Measurements from ENCODE around the gene CGB1.
A peak's percentile ranks its signal among the peaks of the same experiment; 100 is the strongest.
"Not testable (repeated sequence)": the region's sequence is repeated elsewhere in the genome, so short reads cannot be mapped to it uniquely, and the experiment has no call there.

The CGB1 gene

DNA sequence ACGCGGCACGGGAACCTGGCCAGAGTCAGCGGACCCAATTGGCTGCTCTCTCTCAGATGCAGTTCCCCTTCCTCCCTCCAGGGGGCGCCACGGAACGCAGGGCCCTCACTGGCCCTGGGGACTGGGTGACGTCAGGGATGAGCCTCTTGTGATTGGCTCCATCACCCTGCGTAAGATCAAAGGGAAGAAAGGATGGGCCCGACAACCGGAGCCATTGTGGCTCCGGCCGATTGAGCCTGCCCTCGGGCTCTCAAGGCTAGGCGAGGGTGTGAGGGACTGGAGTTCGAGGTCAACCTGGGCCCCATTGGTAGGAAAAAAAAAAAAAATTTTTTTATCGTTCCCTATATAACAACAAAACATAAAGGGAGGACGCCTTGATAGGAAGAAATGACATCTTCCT lies at the start of gene CGB1:
Gene CGB1, minus strand, starts transcription at position 81 of the 400 bp plus-strand sequence. CDS start 184 bp downstream, outside the sequence.
- DNase-seq = not testable (repeated sequence)

DNA sequence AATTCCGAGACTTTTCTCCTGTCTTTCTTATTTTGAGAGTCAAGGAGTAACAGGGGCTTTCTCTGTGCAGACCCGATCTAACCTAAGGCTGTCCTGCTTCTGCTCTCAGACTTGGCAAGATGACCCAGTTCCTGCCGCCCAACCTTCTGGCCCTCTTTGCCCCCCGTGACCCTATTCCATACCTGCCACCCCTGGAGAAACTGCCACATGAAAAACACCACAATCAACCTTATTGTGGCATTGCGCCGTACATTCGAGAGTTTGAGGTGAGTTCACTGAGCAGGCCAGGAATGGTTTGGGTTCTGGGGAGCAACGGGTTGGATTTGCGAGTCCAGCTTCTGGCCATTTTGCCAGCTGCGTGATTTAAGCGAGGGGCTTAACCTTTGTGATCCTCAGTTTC lies 49.6 kb upstream of the CGB1 start:
- no peak for DNase-seq

DNA sequence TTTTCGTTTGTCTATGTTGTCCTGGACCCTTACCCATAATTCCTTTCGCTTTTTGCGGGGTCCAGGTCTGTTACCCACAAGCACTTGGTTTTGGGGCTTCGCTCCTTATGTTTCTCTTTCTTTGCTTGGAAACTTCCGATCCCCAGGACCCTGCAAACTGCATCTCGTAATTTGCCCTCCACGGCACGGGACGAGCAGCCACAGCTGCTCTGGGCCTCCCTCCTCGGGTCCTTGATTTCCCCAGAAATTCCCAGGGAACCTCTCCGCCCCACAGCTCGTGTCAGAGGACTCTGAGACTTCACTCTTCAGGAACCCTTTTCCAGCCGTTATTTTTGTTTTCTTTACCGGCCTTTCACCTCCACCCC lies 49.2 kb upstream of the CGB1 start:
- DNase-seq = no peak

DNA sequence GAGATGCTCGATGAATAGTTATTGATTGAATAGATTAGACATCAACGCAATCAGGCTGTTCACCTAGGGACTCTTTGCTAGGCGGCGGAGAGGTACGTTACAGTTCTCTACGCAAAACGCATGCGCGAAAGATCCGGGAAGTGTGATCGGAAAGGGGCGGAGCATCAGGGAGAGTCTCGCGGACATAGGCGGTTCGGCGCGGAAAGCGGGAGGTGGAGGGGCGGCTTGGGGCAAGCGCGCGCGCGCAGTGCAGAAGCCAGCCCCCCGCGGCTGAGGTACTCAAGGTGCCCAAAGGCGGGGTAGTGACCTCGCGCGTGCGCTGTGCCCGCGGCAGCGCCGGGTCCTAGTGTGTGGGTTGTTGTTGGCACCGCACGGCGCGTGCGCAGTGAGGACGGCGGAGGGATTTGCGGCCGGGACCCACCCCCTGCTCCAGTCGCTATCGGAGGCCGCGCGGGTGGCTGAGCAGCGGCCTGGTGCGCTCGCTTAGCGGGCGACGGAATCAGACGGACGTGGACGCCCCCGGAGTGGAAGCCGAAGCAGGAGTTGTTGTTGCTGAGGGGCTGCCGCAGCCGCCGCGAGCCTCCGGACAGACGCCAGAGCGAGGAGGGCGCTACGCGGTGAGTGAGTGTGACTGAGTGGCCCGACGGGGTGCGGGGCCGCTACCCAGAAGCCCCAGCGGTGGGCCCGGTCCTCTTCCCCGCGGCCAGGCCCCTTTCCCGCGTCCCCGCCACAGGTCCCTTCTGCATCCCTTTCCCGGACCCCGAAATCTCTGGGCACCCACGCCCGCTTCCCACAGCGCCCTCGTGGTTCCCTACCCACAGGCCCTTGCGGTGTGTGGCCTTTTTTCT lies 48.5 kb upstream of the CGB1 start, which contains the start of gene SNRNP70:
Gene SNRNP70, plus strand, starts transcription at position 432 of the 848 bp plus-strand sequence. CDS start 964 bp downstream, outside the sequence.
- DNase-seq = peak; percentile 99

- no peak for DNase-seq
Measured at GRCh38 chr19:49084206-49085019, 47.7 kb upstream of the CGB1 start.

- DNase-seq = no peak
Measured at GRCh38 chr19:49081273-49081672, 44.6 kb upstream of the CGB1 start.

GRCh38 chr19:49080392-49080791 lies 43.7 kb upstream of the CGB1 start:
- no peak for DNase-seq

- not testable (repeated sequence) for DNase-seq
Measured at GRCh38 chr19:49074869-49075268, 38.2 kb upstream of the CGB1 start.

DNA sequence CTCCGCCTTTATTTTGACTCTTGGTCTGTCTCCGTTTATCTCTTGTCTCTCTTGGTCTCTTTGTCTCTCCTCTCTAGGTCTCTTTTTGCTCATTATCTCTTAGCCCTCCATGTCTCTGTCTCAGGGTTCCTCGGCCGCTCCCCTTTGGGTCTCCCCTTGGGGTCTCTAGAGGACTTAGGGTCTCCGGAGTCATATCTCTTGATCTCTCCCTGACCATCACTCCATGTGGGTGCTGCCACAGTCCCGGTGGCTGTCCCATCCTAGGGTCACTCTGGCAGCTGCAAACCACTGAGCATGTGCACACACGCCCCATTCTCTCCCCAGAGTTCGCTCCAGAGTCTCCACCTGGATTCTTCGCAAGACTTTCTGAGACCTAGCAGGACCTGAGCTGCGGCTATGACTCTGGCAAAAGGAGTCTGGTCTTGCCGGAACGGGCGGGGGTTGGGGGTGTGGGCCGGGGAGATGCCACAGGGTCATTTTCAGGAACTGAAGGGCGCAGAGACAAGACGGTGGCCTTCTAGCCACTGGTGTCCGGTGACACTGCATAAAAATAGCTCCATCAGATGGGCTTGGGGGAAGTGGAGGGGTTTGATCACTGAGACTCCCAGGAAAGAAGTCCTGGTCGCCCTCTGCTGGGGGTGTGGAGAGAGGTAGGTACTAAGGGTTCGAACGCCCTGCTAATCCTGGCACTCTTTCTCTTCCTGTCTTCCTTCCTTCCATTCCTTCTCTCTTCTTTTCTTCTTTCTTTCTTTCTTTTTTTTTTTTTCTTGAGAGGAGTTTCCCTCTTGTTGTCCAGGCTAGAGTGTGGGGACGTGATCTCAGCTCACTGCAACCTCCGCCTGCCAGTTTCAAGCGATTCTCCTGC lies 37.1 kb upstream of the CGB1 start:
- DNase-seq = no peak

DNA sequence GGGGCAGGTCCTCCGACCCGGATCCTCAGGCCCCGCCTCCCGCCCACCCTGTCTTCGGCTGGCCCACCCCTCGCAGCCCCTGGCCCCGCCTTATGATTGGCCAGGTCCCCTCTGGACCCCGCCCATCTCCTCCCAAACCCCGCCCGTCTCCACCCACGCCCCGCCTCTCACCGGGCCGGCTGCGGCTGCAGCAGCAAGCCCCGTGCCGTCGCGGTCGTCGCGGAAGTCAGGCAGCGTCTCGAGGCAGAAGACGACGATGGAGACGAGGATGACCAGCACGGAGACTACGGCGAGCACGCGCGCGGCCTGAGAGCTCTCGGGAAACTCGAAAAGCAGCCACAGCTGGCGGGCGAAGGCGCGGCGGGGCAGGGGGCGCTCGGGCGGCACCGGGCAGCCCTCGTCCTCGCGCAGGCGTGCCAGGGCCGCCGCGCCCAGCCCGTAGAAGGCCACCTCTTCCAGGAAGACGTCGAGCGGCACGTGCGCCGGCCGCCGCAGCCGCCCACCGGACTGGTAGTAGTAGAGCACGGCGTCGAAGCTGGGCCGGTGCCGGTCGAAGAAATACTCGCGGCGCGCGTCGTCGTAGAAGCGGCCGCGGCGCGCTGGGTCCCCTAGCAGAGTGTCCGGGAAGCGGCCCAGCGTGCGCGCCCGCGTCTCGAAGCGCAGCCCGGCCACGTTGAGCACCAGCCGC lies 35.3 kb upstream of the CGB1 start:
- DNase-seq = no peak

DNA sequence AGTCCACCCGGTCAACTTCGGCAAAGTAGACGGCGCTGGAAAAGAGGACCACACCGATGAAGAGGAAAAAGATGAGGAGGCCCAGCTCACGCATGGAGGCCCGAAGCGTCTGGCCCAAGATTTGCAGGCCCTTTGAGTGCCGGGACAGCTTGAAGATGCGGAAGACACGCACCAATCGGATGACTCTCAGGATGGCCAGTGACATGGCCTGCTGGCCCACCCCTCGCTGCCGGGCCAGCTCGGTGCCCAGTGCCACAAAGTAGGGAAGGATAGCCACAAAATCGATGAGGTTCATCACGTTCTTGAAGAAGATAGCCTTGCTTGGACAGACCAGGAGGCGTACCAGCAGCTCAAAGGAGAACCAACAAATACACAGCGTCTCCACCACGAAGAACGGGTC lies 33.7 kb upstream of the CGB1 start:
- DNase-seq = no peak

DNA sequence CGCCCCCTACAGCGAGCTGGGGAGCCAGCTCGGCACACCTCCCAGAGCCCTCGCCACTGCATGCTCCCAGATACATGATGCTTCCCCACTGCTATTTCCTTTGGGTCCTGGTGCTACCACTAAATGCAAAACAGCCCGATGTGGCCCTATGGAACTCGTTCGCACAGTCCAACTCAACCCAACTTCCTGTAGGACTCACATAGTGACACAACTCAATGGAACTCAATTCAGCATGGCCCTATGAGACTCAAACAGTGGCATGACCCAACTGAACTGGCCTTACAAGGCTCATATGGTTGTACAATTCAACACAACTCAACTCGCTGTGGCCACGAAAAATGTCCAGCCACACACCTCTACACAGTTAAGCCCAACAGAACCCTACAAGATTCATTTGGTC lies 32.3 kb upstream of the CGB1 start:
- DNase-seq = no peak

DNA sequence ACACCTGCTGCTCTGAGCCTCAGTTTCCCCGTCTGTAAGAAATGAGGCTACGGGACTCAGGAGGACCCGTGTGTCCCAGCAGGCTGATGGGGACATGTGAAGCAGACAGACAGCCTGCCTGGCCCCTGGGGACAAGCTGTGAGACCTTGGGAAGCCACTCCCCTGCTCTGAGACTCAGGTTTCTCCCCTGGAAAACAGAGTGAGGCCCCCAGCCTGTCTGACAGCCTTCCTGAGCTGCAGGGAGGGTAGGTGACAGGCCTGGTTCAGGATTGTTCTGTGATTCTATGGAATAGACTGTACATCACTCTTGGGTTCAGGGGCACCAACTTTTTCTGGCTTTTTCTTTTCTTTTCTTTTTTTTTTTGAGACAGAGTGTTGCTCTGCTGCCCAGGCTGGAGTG lies 30.9 kb upstream of the CGB1 start:
- no peak for DNase-seq

GRCh38 chr19:49065905-49066512 lies 29.3 kb upstream of the CGB1 start:
- DNase-seq = no peak

DNA sequence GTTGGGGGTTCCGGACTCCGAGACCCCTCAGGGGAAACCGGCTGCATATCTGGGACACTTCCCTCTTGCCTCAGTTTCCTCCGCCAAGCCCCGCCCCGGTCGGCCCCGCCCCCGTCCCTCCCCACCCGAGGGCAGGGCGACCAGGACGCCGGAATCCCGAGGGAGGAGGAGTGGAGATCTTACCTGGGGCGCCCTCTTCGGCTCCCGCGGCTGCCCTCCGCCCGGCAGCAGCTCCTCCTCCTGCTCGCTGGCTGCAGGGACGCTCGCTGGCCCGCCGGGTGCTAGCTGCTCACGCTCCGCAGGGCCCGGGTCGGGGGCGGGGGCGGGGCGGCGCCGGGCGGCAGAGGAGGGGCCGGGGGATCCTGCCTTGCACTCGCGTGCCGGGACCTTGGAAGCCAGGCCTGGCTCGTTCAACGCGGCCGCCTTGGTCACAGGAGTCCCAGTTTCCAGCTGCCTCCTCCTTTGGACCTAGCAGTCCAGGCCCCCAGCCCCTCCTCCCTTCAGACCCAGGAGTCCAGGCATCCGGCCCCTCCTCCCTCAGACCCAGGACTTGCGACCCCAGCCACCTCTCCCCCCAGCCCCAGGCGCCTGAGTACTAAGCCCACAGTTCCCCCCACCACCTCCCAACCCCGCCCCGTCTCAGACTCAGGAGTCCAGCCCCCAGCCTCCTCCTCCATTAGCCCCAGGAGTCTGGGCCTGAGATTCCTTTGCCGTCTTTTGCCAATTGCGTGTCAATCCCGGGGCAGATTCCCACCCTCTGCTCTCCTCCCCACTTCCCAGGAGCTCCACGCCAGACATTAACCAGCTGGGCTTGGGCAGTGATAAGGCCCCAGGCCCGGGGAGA lies 28.3 kb upstream of the CGB1 start, which contains the start of gene NTF4:
Gene NTF4, minus strand, starts transcription at position 51 of the 844 bp plus-strand sequence. CDS start 2,821 bp downstream, outside the sequence.
- DNase-seq = no peak

GRCh38 chr19:49064029-49064629 lies 27.4 kb upstream of the CGB1 start:
- DNase-seq = no peak

DNA sequence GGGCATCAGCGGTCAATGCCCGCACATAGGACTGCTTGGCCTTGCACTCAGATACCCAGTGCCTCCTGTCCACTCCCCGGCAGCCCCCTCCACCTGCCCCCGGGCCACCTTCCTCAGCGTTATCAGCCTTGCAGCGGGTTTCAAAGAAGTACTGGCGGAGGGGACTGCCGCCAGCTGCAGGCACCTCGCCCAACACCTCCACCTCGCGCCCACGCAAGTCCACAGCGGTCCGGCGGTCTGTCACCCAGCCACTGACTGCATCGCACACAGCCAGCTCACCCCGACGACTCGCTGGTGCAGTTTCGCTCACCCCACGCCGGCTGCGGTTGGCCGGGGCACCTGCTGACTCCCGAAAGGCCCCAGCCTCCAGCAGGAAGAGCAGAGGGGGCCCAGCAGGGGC lies 24.8 kb upstream of the CGB1 start:
- DNase-seq = no peak

- no peak for DNase-seq
Measured at GRCh38 chr19:49061000-49061399, 24.3 kb upstream of the CGB1 start.

- DNase-seq = no peak
Measured at GRCh38 chr19:49059053-49059452, 22.4 kb upstream of the CGB1 start.

DNA sequence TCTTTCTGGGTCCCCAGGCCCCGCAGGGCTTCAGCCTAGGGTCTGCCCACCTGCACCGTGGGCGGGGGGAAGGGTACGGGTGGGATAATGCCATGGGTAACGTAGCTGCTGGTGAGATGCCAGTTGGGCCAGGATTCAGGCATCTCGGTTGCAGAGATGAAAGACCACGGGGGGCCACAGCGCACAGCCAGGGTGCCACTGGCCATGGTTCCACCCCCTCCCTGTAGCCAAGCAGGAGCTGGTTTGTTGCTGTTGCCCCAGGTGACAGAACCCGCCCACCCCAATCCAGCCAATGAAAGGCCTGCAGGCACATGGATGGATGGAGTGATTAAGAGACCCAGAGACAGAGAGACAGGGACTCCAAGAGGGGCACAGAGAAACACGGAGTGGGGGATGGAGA lies 21.9 kb upstream of the CGB1 start:
- DNase-seq = no peak
